MV-4-11 (cell line): ENCODE results near the gene TTC19.
A peak's percentile ranks its signal among the peaks of the same experiment; 100 is the strongest.
"Not testable (repeated sequence)": the region's sequence is repeated elsewhere in the genome, so short reads cannot be mapped to it uniquely, and the experiment has no call there.

ENCODE experiments used
- DNase-seq: peaks from one replicate; lab custom pipeline; 2025; lab: John Stamatoyannopoulos, UW

The TTC19 gene

DNA sequence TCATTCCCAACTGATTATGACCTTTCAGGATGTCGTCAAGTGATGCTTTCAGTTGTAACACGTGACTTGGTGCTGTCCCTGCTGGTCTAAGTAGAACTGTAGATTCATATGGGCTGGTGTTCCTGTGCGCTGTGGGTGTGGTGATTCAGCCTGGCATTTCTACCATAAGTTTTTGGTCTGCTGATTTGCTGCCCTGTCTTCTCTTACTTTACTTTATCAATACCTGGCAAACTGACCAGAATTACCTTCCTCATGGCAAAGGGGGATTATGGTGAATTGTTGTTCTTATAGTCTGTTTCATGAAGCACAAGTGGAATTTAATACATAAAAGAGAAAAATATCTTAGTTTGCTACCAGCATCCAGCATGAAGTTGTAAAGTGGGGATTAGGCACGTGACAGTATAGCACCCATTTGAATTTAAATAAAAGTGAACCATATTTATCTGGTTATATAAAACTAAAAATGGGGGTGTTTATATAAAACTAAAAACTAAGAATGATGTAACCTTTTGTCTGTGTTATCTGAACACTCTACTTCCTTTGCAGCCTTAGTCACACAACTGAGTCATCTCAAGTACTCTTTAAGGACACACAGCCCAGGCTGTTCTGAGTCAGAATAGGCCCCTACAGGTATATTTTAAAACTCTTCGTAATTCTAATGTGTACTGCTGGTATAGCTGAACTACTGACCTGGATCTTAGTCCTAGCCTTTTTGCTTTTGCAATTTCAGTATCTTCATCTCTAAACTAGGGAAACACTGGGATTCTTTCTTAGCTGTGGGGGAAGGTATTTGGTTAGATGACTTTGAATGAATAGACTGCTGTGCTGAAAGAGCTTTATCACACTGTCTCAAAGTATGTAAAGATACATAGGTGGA, 28.3 kb downstream of the TTC19 start:
- peak; percentile 66 for DNase-seq

DNA sequence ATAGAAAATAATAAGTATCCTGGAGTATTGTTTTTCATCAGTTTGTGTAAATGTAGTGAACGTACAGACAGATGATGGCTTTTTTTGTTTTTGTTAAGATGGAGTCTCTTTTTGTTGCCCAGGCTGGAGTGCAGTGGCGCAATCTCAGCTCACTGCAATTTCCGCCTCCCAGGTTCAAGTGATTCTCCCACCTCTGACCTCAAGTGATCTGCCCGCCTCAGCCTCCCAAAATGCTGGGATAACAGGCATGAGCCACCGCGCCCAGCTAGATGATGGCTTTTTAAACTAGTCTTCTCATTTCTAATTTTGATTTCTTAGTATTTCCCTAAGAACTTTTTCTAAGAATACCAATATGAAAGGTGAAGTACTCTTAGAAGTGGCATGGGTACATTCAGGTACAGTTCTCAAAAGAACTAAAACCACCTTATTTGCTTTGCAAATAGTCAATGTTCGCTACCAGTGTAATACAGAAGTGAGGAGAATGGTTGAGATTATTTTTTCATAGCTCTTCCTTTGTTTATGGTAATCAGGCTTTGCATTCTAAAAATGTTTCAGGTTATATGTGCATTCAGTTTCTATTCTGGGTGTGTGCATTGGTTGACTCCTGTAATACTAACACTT, 34.2 kb downstream of the TTC19 start:
- no peak for DNase-seq

DNA sequence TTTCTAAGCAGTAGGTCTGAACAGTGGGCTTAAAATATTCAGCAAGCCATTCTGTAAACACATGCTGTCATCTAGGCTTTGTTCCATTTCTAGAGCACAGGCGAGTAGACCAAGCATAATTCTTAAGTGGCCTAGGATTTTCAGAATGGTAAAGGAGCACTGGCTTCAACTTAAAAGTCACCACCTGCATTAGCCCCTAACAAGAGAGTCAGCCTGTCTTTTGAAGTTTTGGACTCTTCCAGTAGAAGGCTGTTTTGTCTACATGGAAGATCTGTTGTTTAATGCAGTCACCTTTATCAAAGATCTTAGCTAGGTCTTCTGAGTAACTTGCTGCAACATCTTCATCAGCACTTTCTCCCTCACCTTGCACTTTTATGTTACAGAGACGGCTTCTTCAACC, 36.6 kb downstream of the TTC19 start:
- DNase-seq: no peak

DNA sequence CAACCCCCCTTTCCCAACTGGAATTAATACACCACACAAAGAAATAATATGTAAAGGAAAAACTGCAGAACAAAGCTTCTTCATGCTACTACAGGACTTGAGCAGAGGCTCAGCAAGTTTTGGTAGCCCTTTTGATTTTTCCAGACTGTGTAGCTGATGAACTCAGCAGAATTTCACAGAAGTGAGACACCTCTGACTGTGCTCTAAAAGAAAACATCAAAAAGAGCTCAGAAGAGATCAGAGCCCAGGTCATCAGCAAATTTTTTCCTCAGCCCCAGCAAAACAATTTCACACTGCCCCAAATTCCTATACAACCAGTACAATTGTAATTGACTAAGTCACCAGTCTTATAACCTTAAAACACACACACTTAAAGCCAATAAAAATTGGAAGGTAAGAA, 38.0 kb downstream of the TTC19 start:
- no peak for DNase-seq

DNA sequence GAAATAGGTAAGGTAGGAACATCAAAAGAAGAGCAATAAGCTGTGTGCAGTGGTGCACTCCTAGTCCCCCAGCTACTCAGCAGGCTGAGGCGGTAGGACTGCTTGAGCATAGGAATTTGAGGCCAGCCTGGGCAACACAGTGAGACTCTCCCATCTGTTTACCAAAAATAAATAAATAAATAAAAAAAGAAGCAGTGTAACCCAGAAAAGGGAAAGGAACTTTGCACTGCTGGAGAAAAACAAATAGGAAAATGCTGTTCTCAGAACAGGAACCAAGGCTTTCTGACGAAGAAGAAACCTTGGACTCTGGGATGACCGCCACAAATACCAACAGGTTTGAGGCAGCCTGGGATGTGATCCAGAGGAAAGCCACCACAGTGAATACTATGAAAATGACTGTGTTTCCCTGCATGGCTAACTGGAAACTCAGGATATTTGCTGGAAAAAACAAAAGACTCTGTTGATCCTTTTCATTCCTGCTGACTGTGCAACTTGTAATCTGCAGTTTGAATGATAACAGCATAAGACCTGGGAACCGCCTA, 41.2 kb downstream of the TTC19 start:
- no peak for DNase-seq

DNA sequence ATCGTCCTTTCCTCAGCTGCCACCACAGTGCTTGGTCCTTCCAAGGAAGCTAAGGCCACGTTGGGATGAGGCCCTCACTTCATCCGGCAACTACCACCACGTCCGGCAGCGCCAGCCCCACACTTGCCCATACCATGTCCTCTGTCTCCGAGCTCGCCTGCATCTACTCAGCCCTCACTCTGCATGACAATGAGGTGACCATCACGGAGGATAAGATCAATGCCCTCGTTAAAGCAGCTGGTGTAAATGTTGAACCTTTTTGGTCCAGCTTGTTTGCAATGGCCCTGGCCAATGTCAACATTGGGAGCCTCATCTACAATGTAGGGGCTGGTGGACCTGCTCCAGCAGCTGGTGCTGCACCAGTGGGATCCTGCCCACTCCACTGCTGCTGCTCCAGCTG, 44.9 kb downstream of the TTC19 start:
- DNase-seq: no peak

DNA sequence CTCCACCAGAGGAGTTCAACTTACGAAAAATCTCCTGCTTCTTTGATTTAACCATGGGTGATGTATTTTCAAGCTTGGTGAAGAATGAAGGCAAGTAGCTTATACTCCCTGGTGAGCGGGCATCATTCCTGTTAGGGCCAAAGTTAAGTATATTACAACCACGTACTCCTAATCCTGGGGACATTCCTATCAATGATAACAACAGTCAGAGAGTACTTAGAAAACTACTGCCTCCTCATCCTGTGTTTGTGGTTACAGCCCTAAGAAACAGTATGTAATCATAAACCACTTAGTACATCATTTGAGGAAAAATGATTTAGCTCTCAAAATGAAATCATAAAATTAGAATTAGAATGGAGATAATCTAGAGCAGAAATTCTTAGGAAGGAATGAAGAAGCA, 47.3 kb downstream of the TTC19 start:
- DNase-seq: no peak

DNA sequence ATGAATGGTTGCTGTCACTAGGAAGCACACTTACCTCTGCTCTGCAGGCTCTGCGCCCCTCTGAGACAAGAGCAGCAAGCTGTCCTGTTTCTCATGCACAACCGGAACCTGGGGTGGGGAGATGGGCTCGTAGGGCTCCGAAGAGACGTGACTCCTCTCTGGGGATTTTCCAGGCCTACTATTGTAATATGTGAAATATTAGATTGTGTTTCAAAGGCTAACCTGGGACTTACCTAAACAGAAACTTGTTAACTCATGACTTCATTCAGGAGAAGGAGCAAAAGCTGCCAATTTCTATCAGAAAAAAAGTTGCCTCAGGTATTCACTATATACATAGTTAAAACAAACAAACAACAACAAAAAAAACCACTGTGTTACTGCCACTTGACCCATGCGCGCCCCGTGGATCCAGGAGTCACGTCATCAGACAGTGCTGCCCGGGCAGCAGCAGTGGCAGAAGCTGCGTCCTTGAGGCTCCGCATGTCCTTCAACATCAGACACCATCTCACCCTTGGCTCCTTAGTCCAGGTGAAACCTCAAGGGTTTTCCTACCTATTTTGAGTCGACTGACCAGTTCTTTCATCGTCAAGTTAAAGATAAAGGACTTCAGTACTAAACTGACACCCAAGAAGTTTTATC, 49.3 kb downstream of the TTC19 start:
- no peak for DNase-seq

DNA sequence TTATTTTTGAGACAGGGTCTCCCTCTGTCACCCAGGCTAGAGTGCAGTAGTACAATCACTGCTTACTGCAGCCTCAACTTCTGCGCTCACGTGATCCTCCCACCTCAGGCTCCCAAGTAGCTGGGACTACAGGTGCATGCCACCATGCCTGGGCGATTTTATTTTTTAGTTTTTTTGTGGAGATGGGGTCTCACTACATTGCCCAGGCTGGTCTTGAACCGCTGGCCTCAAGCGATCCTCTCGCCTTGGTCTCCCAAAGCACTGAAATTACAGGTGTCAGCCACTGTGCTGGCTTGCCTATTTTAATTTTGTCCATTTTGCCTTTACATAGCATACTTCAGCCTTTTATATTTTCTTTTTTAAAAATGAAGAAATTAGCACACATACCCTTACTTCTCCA, 51.2 kb downstream of the TTC19 start:
- DNase-seq: no peak

DNA sequence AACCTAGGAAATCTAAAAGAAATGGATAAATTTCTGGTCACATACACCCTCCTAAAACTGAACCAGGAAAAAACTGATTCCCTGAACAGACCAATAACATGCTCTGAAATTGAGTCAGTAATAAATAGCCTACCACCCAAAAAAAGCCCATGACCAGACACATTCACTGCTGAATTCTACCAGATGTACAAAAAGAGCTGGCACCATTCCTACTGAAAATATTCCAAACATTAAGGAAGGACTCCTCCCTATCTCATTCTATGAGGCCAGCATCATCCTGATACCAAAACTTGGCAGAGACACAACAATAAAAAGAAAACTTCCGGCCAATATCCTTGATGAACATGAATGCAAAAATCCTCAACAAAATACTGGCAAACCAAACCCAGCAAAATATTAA, 52.9 kb downstream of the TTC19 start:
- no peak for DNase-seq

DNA sequence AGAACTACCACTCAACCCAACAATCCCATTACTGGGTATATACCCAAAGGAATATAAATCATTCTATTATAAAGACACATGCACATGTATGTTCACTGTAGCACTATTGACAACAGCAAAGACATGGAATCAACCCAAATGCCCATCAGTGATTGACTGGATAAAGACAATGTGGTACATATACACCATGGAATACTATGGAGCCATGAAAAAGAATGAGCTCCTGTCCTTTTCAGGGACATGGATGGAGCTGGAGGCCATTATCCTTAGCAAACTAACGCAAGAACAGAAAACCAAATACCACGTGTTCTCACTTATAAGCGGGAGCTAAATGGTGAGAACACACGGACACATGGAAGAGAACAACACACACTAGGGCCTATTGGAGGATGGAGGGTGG, 55.5 kb downstream of the TTC19 start:
- not testable (repeated sequence) for DNase-seq

DNA sequence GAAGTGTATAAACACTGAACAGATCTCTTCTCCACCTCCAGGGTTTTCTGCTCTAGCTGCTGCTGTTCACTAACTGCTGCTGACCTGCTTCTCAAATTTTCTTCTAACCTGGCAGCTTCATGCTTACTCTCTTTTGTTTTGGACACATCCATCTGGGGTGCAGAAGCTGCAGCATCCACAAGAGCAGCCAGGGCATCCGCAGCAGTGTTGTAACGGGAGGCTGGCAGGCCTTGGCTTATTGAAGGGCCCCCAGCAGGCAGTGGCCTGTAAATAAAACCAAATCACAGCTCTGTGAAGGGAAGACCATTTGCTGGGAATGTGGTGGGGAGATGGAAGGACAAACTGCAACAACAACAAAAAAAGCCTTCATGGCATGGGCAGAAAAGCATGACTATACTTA, 62.0 kb downstream of the TTC19 start:
- no peak for DNase-seq

DNA sequence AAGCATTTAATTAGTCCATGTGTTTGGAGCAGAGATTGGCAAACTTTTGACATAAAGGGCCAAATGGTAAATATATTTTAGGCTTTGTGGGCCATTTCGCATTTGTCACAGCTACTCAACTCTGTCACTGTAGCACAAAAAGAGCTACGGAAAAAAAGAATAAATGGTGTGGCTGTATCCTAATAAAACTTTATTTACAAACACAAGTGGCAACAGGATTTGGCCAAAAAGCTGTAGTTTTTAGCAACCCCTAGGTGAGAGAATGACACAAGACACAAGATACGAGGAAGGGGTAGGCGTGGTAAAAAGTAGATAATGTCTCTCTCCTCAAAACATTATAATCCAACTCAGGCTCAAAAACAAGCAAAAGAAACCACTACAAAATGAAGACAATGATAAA, 66.5 kb downstream of the TTC19 start:
- DNase-seq: no peak

DNA sequence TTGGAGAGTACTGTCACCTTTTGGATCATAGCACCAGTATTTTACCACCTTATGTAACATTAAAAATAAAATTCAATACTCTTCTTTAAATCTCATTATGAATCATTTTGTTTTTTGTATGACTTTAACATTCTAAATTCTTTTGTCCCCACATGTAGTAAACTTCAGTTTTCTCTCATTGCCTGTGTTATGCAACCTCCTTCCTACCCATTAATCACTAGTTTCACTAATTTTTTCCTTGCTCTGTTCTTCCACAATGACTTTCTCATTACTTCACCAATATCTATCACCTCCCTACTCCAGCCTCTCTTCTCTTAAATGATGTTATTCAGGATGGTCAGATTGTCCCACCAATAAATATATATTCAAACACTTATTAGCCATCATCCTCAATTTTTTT, 68.7 kb downstream of the TTC19 start:
- peak; percentile 7 for DNase-seq

DNA sequence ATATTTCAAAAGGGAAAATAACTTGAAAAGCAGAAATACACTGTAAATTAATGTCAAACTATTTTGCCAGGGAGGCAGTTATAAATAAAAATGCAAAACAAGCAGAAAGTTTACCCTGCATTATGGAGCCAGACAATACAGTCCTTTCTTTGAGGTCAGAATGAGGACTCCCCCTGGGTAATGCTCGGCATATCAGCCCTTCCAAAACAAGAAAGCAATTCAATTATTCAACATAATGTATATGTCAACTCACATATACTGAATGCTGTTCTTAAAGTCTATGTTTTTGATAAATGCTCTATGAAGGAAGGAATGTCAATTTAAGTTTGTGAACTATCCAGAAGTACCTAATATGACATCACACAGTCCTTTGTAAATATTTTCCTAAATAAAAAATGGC, 72.4 kb downstream of the TTC19 start:
- no peak for DNase-seq

DNA sequence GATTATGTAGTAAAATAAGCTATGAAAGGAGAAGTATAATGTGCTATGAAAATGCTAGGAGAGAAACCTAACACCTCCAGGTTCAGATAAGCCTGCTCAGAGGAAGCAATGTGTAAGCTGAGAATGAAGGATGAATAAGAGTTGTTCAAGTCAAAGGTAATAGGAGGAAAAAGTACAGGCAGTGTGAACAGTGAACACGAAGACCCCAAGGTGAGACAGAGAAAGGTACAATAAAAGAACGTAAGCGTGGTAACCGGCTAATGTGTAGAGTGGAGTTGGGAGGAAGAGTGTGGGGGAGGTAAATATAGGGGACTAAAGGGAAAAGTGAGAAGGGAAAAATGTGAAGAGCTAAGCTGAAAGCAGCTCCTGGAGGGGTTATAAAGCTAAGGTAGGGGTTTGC, 74.2 kb downstream of the TTC19 start:
- DNase-seq: no peak

DNA sequence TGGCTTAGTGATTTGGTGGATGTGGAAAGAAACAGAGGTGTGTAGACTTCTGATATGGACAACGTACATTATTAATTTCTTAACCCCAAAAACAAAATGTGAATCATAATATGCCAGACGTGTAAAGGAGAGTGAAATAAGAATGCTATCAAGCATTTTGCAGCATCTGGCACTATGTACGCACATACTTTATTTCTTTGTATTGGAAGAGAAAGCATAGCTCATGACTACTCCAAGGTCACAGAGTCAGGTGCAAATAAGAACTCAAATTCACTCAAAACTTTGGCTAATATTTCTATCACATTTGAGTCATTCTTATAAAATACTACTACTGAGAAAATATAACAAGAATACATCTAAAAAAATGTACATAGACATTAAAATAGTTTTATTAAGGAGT, 74.8 kb downstream of the TTC19 start:
- DNase-seq: no peak

DNA sequence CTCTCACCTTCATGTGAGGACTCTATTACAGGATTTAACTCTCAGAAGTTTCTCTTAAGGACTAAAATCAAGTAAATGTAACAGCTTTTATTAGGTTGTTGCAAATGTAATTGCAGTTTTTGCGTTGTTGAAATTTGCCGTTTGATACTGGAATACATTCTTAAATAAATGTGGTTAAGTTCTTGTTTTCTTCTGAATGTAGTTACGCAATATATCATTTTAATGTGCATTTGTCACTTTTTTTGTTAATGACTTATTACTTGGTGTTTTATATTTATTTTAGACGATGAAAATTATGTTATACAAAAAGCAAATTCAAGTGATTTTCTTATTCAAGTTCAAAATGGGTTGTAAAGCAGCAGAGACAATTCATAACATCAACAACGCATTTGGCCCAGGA, 76.3 kb downstream of the TTC19 start:
- DNase-seq: no peak
